GM19372 (cell line): ENCODE measurements around the gene HOXB9.

Source experiments
- ATAC-seq: cut with Tn5 transposase; IDR thresholded peaks from one replicate; pipeline ENCODE4 v1.9.1; 2021; ENCODE audit warnings: mild to moderate bottlenecking, low read depth, moderate library complexity; ENCODE audit not compliant: unreplicated experiment

The HOXB9 gene

DNA sequence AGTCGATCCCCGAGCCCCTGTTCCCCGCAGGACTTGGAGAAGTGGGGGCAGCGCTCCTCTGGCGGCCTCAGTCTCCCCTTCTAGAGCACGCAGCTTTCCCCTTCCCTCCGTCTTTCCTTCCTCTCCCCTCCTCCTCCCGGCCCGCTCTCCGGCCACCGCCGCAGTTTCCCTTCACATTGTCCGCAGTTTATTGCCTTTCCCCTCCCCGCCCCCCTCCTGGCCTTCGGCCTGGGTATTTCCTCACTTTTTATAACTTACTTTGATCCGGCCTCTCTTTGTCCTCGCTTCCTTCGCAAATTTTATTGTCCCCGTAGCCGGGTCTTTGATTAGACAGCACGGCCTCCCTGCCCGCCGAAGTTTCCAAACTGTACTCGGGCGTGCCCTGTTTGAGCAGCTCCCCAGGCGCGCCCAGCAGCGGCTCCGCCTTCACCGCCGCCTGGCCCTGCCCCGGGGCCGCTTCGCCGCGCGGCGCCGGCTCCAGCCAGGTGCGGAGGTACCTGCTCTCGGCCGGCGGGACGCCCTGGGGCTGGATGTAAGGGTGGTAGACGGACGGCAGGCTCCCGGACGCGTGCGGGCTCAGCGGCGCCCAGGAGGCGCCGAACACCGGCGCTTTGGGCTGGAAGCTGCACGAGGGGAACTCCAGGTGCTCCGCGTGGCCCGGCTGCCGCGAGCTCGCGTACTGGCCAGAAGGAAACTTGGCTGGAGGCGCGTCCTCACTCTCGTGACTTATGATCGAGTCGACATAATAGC, 488 bp downstream of the HOXB9 start:
- ATAC-seq: no peak

GRCh38 chr17:48624544-48625494, 1.3 kb downstream of the HOXB9 start:
- ATAC-seq: no peak

GRCh38 chr17:48624118-48624517, 2.0 kb downstream of the HOXB9 start:
- ATAC-seq: no peak

- no peak for ATAC-seq
Observed at GRCh38 chr17:48623583-48623982, 2.6 kb downstream of the HOXB9 start.

DNA sequence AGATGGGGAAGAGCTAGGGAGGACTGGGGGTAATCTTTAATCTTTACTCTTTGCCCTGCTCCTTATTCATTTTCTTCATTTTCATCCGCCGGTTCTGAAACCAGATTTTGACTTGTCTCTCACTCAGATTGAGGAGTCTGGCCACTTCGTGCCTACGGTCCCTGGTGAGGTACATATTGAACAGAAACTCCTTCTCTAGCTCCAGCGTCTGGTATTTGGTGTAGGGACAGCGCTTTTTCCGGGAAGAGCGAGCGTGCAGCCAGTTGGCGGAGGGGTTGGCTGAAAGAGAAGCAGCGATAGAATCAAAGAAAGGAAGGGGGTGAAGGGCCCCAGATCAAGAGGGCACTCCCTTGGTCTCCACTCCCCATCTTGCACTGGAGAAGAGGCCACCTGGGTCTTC, 3.3 kb downstream of the HOXB9 start:
- ATAC-seq: no peak

GRCh38 chr17:48621410-48622392, 4.5 kb downstream of the HOXB9 start:
- no peak for ATAC-seq

DNA sequence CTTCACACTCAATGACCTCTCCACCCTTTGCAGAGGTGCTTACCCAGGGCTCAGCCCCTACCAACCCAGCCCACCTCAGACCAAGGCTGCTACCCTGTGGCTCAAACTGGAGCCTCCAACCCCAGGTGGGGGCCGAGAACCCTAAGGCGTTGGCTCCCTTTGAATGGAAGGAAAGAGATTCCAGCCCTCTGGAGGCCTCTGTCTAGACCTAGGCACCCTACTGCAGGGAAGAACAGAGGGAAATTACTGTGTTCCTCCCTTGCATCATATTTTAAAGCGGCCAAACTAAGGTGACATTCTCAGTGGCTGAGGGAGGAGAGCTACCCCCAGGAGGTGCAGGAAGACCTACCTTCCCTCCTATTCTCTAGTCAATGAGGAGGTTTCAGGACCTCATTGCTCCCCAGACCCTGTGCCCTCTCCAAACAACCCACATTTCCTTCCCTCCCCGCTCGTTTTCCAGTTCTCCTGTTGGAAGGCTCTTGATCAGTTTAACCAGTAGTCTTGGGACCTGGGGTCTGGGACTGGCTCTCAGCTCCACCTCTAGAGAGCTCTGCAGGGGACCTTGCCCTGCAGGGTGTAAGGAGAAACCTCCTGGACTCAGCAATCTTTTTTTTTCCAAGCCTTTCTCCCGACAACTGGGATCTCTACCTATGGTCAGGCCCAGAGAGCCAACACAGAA, 5.6 kb downstream of the HOXB9 start:
- no peak for ATAC-seq

DNA sequence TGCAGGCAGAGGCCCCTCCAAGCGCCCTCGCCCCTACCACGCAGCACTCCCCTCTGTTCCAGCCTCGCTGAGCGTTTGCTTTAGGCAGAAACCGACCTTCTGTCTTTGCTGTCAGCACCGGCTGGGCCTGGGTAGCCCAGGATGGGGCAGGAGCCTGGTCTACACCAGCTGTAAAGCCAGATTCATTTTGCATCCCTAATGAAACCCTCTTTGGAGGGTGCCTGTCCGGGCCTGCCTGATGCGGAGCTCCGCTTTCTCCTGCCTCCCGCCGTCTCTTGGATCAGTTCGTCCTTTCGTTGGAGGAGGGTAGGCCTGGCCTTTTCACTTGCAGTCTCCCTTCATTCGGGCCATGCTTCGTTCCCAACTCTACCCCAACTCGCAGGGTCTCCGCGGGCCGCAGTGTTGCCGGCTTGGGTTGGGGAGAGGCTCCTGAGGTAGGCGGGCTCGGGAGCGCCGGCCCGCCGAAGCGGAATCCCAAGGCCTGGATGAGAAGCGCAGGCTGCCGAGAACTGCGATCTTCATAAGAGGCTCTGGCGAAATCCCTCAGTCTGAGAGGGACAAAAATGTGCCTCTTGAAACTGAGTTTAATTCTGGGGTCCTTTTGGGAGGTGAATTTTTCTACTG, 6.2 kb downstream of the HOXB9 start:
- ATAC-seq: no peak

DNA sequence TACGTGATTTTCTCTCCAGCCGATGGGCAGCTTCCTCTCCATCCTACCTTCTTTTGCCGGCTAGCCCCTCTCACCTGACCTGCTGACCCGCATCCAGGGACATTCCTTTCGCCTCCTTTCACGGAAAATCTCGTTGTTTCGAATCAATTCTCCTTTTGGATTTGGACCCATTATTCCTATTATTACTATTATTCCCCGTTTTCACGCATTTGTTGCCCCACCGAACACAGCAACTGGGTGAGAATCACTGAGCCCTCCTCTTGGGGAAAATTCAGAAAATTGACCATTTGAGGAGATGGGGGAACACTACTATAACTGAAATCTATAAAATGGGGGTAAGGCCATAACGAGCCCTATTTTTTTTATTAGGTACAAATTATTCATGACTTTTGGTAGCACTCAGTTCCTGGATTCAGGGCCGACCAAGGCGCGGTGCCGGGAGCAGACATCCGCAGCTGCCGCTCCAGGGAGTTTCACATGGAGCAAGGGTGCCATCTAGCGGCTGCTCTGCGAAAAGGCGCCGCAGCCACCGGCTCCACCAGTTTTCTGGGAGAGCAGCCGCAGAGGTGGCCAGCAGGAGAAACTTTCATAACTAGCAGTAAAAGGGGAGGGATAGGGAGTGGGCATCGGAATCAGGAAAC, 7.8 kb downstream of the HOXB9 start:
- ATAC-seq: no peak

DNA sequence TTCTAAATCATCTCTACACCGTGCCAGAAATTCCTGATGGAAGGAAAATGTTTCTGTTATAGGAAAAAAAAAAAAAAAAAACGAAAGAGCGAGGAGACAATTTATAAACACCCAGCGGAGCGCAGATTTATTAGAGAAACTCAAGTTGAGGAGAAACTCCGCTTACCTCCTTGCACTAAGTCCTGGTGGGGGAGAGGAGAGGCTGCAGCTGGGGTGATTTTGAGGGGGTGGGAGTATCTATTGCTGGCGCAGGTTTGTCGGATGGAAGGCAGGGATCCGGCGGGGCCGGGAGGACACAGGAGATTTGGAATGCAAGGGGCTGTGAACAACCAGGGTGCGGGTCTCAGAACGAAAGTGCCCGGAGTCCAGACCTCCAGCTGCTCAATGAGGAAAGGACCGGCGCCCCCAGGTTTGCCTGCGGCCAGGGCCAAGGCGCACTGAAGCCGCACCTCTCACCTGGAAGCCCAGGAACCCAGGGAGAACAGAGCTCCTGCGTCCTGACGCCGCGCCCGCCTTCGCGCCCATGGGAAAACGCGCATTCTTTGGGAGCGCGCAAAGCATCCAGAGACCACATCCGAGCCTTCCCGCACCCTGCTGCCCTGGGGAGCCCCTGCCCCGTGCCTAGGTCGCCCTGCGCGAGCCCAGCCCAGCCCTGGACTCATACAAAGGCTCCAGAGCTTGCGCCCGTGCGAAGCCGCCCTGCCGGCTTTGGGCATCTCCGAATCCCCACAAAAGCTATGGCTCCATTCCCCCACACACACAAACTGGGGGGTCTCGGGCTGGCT, 8.5 kb downstream of the HOXB9 start:
- no peak for ATAC-seq

GRCh38 chr17:48616717-48617470, 9.3 kb downstream of the HOXB9 start:
- ATAC-seq: no peak

GRCh38 chr17:48615963-48616716, 10.0 kb downstream of the HOXB9 start:
- ATAC-seq: no peak

- no peak for ATAC-seq
Observed at GRCh38 chr17:48615047-48615962, 10.9 kb downstream of the HOXB9 start, which contains the start of gene HOXB8. TSS of gene HOXB8 (minus strand) at chr17:48615292. CDS start at chr17:48614704, 588 bp downstream.

DNA sequence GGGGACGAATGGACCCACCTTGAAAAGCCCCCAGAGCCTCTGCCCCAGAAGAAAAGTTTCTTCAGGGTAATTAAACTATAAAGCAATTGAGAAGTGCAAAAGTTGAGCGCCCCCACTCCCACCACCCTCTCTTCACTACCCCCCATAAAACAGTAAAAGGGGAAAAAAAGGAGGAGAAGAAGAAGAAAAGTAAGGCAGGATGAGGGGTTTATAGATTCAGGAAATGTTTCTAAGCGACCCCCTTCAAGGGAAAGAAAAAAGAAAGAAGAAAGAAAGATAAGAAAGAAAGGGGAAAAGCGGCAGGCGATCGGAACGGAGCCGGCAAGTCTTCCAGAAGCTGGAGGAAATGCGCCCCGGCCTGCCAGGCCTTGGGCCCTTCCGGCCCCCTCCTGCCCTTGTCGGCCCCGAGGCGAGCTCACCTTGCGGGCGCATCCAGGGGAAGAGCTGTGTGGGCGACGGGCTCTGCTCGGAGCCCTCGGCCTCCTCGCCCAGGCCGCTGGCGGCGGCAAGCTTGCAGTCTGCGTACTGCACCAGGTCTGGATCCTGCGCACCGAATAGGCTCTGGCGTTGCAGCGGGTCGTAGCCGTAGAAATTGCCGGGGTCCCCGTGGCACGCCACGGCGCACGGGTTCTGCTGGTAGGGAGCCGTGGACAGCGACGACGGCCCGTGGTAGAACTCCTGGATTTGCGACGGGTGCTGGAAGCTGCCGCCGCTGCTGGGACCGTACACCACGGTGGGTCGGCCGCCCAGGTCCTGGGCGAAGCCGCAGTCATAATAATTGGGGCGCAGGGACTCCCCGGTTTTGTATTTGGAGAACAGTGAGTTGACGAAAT, 12.1 kb downstream of the HOXB9 start:
- no peak for ATAC-seq
